ENCODE results near the gene ANKRD44.
"Not testable (repeated sequence)": the region's sequence is repeated elsewhere in the genome, so short reads cannot be mapped to it uniquely, and the experiment has no call there.

ANKRD44 gene

GRCh38 chr2:197310271-197310985, at the start of gene ANKRD44:
Gene ANKRD44 (minus strand): TSS chr2:197310780. CDS start chr2:197310604, 176 bp downstream.
- peak; percentile 77 for DNase-seq

DNA sequence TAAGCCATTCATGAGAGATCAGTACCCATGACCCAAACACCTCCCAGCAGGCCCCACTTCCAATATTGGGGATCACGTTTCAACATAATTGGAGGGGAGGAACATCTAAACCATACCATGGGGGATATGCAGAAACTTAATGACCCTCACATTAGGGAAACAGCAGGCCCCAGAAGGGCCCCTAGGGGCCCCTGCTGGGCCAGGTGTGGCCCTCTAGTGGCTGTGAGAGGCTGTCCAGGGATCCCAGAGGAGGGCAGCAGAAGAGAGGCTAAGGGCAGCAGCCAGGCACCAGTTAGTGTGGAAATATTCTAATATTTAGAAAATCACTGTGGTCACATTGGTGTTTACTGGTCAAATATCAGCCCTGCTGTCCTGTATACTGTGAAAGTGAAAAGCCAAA, 49.3 kb upstream of the ANKRD44 start:
- no peak for DNase-seq

- DNase-seq = no peak
Measured at GRCh38 chr2:197358931-197359330, 48.4 kb upstream of the ANKRD44 start.

GRCh38 chr2:197357986-197358385, 47.4 kb upstream of the ANKRD44 start:
- no peak for DNase-seq

DNA sequence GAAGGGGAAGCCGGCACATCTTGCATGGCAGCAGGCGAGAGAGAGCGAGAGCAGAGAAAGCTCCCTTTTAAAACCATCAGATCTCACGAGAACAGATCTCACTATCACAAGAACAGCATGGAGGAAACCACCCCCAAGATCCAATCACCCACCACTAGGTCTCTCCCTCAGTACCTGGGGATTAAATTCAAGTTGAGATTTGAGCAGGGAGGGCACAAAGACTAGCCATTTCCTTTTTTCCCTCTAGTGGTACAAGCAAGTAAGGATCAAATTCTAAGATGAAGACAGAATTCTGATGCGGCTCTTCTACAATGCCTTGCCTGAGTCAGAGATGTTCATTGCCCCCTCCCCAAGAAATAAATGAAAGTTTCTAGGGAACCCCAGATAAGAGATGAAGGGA, 45.6 kb upstream of the ANKRD44 start:
- DNase-seq = peak; percentile 42

GRCh38 chr2:197354169-197354558, 43.6 kb upstream of the ANKRD44 start:
- no peak for DNase-seq

DNA sequence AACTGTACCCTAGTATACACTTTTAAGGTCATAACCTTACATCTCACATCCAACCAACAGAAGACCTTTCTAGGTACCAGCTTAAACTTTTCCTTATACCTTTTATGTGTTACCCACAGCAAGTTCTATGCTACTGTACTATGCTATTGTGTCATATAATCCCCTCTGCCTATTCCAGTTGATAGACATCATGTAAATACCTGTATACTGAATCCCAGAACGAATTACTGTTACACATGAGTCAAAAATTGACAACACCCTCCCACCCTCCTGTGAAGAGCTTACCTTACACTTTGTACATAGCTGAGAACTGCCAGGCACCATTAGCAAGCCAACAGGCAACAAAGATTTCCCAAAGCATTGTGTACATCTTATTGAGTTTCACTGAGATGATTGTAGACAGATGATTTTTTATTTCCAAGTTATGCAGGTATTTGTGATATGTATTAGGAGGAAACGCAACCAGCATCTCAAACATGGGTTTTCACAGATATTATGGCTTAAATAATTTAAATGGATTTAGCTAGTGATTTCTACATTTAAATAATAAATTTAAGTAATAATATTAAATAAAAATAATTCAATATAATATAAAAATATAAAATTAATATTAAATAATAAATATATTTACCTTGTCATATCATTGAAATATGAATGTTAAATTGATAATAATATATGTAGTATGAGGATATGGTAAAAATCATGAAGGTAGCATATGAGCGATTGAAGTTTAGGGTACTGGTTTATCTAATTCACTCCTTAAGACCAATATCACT, 43.0 kb upstream of the ANKRD44 start:
- no peak for DNase-seq

DNA sequence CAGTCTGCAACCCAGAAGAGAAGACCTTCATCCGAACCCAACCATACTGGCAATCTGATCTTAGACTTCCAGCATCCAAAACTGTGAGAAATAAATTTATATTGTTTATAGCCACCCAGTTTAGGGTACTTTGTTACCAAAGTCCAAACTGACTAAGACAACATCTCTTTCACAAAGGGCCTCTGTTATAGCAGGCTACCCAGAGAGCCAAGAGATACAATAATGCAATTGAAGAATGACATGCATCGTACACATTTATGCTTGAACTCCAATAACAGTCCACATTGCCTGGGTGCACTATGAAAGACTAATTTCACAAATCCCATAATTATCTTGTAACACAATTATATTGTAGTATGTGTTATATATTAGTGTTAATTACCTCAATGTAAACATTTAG, 39.1 kb upstream of the ANKRD44 start:
- DNase-seq = no peak

DNA sequence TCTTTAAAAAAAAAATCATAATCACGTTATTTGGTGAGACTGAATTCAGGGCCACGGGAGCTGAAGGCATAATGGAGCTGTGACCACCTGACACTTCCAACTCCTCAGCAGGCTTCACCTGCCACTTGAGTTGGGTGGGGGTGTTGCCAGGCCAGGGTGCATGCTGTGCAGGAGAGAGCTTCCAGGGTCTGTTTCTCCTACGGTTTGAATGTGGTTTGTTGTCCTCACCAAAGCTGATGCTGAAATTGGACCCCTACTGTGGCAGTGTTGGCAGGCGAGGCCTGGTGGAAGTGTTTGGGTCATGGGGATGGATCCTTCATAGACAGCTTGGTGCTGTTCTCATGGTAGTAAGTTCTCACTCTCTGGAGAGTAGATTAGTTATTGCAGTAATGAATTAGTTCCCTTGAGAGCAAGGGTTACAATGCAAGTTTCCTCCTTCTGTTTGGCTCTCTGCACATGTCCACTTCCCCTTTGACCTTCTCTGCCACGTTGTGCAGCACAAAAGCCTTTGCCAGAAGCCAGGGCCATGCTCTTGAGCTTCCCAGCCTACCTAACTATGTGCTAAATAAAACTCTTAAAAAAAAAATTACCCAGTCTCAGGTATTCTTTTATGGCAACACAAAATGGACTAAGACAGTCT, 38.3 kb upstream of the ANKRD44 start:
- DNase-seq = peak; percentile 8

DNA sequence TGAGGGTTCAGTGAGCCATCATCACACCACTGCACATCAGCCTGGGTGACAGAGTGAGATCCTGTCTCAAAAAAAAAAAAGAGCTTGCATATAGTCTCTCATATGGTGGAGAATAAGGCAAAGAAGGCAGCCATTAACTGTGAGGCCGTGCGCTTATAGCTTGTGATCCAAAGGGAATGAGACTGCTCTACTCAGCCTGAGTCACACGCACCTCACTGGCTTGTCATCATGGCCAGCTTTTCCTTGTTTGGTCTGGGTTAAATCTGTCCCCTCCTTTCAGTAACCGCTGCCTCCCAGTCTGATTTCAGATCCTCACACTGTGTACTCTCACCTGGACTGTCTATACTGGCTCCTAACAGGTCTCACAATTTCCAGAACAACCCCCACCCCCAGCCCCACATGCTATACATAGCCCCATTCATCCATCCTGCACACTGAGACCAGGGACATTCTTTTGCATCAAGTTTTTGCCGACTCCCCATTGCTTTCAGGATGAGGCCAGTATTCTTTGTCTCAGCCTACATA, 35.3 kb upstream of the ANKRD44 start:
- no peak for DNase-seq

- not testable (repeated sequence) for DNase-seq
Measured at GRCh38 chr2:197343968-197344367, 33.4 kb upstream of the ANKRD44 start.

DNA sequence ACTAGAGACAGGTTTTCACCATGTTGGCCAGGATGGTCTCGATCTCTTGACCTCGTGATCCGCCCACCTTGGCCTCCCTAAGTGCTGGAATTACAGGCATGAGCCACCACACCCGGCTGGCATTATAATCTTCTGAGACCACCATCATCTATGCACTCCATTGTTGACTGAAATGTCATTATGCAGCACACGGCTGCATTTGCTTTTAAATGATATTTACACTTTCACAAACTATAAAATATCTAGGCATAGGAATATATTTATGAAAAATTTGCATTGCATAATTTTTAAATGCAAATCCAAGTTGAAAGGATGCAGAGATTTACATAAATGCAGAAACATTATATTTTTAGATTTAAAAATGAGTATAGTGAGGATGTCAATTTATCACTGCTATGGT, 30.0 kb upstream of the ANKRD44 start:
- no peak for DNase-seq

DNA sequence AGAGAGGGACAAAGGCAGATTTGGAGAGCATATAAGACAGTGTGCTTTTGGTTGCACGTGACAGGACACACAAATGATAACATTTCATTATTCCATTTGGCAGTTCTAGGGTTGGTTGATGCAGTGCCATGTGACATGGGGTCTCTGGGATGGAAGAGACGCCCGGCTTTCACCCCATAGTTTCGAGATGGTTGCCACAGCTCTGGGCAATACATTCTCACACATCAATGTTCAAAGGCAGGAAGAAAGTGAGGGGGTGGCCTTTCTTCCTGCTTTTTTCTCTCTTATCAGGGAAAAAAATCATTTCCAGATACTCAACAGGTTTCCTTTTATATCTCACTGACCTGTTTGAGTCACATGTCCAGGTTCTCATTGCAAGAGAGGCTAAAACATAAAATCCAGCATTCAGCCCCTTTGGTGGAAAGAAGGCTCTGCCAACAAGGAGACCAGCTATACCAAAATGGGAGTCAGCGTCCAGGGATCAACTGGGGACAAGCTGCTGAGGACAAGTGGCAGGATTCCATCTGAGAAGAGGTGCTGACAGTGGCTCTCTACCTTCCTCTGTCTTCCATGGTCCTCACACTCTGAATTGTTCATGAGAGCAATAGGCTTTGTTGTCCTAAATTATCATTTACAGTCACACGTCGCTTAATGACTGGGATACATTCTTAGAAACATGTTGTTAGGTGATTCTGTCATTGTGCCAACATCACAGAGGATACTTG, 29.1 kb upstream of the ANKRD44 start:
- DNase-seq = no peak

DNA sequence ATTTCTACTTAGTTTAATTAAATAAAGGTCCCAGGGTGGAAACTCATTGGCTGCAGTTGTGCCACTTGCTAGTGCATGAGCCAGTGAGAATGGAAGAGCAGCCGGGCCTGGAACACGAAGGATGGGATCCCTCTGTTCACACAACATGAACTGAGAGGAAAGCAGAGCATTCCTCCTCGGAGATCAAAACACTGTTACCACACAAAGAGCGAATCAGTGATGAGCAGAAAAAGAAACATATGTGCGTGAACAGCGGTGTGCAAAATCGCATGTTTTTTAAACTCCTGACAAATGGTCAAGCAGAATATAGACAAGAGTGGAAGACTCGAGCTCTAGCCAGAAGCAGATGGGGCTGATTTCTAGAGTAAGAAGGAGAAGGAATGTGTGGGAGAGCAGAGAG, 28.4 kb upstream of the ANKRD44 start:
- DNase-seq = no peak

- DNase-seq = no peak
Measured at GRCh38 chr2:197332641-197333040, 22.1 kb upstream of the ANKRD44 start.

DNA sequence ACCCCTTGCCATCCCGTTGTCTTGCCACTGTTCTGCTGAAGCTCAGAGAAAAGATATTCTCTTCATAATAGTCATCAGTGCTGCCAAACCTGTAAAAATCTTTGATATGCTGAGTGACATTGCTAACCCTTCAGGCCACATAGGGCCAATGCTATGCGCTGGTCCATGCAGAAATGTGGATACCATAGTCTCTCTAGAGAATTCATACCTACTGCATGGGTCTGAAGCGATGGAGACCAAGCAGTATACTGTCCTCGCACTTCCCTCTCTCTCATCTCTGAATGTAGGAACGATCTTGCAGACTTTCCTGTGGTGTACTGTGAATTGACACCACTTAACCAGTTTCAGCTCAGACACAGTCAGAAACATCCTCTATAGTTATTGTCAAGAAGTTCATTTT, 17.9 kb upstream of the ANKRD44 start:
- no peak for DNase-seq

DNA sequence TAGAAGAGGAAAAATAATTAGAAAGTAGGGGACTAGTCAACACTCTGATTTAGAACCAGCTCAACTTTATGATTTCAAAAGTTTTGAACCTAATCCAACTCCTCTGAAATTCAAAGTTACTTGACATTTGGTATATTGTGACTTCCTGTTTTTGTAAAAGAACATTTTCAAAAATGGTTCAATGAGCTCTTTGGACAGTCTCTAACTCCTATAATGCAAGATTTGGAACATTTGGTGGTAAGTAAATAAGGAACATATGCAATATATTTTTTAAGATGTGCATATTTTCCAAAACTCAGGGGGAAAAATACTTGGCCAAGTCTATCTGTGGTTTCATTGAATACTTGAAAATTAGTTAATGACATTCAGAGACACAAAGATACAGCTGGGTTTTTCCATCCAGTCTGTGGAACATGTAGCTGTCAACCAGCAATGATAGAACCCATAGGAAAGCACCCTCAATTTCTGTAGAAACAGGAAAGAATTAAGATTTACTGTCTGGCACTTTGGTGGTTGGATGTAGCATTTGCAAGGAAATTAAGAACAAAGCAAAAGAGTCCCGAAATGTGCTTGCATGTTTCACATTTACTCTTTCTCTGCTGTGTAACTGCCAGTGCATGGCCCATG, 17.0 kb upstream of the ANKRD44 start:
- DNase-seq = no peak

GRCh38 chr2:197327073-197327471, 16.5 kb upstream of the ANKRD44 start:
- DNase-seq = no peak

DNA sequence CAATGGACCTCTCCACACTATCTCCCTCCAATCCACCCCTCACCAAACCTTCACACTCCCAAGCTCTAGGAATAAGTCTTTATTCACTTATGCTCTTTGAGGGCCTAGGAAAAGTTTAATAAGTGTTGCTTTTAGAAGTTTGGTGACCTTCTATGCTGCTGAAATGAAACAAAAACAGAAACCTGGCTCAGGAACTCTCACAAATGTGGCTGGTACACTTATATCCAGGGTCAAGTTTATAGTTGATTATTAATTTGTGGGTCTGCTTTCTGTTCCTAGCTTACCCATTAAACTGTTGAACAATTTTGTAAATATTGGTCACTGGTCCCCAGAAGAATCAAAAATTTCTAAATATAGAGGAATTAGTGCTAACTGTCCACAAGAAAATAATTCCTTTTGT, 14.2 kb upstream of the ANKRD44 start:
- DNase-seq = no peak

- no peak for DNase-seq
Measured at GRCh38 chr2:197322724-197323720, 12.4 kb upstream of the ANKRD44 start.

- no peak for DNase-seq
Measured at GRCh38 chr2:197322143-197322542, 11.6 kb upstream of the ANKRD44 start.
